ENCODE measurements around the gene TTC3. TPM values are rescaled to one million over a fixed set of nuclear protein-coding genes. Genes with fewer than 3 reads are reported as not detected.

The TTC3 gene
- total RNA-seq: 100 to 1,000 TPM in 4 of 5 experiments, 10 to 100 TPM in 1; 66.6 to 208 (median 154) TPM
- 100 to 1,000 TPM in 1 of 2 donors, 10 to 100 TPM in 1; 67.3 to 139 TPM for polyA plus RNA-seq
- 388 reads per million, percentile 97 among the genes with 10 or more reads in this experiment for total RNA-seq

GRCh38 chr21:37072988-37073416 lies at the start of gene TTC3, which contains the start of gene PIGP:
TSS of gene TTC3 (plus strand) at chr21:37073254. CDS start at chr21:37087258, 14,004 bp downstream.
TSS of gene PIGP (minus strand) at chr21:37073071. CDS start at chr21:37072515, 556 bp downstream.
- POLR2A ChIA-PET: interaction anchor here (0.9 to 1.8 kb wide), 4 partner anchors 26 to 491 kb away, joined by 3 to 11 read pairs (median 5); partner anchors contain the start of gene HLCS
- peak; percentile 79 for ATAC-seq
- peak; percentile 93 to 99 (median 97) for DNase-seq
- H3K27ac Mint-ChIP-seq: peak within 1 kb of the TSS; percentile 91 to 100 (median 97)
- Histone ChIP-seq H3K4me1 (ENCODE audit: control insufficient read depth in 2 of 2, insufficient read depth in 2 of 2, low read length in 2 of 2) (peaks cover 22 to 23% of the 10 kb centered on the region in 2 donors), H3K27me3 (ENCODE audit: control insufficient read depth in 2 of 2, insufficient read depth in 2 of 2, low read length in 2 of 2) (no peaks in the 10 kb centered on the region), H3K36me3 (ENCODE audit: control insufficient read depth in 2 of 3, insufficient read depth in 3 of 3, low read length in 3 of 3) (peaks cover 0 to 9% (median 0%) of the 10 kb centered on the region in 3 experiments), H3K27ac (ENCODE audit: low read depth, low read length) (peak within 1 kb of the TSS; percentile 97), H3K9me3 (ENCODE audit: control insufficient read depth in 2 of 3, low read length in 3 of 3) (no peaks in the 10 kb centered on the region), H3K4me3 (ENCODE audit: low read length) (peak within 1 kb of the TSS; percentile 76)
- peaks cover 0 to 6% (median 0%) of the 10 kb centered on the region in 5 donors for H3K27me3 Mint-ChIP-seq
- intact Hi-C loops (cut with micrococcal nuclease): loop anchor here (1.0 to 10.0 kb wide), 13 partner anchors 14 to 1734 kb away; partner anchors contain the start of genes DYRK1A (in 2 of the 2), HLCS (in 2 of the 2), VPS26C (in 2 of the 2) and DOP1B (in 1 of the 2)
- CTCF ChIA-PET: no interaction called here
- H3K36me3 Mint-ChIP-seq: peaks cover 3 to 16% (median 11%) of the 10 kb centered on the region in 5 donors
- H3K4me3 Mint-ChIP-seq: peak within 1 kb of the TSS; percentile 88 to 100 (median 98)
- peaks cover 0 to 4% (median 0%) of the 10 kb centered on the region in 11 donors for H3K9me3 Mint-ChIP-seq
- peaks cover 30 to 66% (median 59%) of the 10 kb centered on the region in 7 donors for H3K4me1 Mint-ChIP-seq

- Histone ChIP-seq H3K27me3 (ENCODE audit: control insufficient read depth in 2 of 2, insufficient read depth in 2 of 2, low read length in 2 of 2) (no peaks in the 10 kb centered on the region), H3K27ac (ENCODE audit: low read depth, low read length) (no peak overlapping the region), H3K4me3 (ENCODE audit: low read length) (no peak overlapping the region), H3K36me3 (ENCODE audit: control insufficient read depth in 2 of 3, insufficient read depth in 3 of 3, low read length in 3 of 3) (no peaks in the 10 kb centered on the region), H3K9me3 (ENCODE audit: control insufficient read depth in 2 of 3, low read length in 3 of 3) (no peaks in the 10 kb centered on the region), H3K4me1 (ENCODE audit: control insufficient read depth in 2 of 2, insufficient read depth in 2 of 2, low read length in 2 of 2) (no peaks in the 10 kb centered on the region)
- intact Hi-C loops (cut with micrococcal nuclease): no loop called here
- DNase-seq (no peak), ATAC-seq (no peak)
- ChIA-PET POLR2A (interaction anchor here (1.2 kb wide), 1 partner anchor 15 kb away, joined by 3 read pairs; no protein-coding TSS in a partner anchor), CTCF (interaction anchor here (1.4 kb wide), 1 partner anchor 17 kb away, joined by 4 read pairs; no protein-coding TSS in a partner anchor)
- Mint-ChIP-seq H3K4me1 (no peaks in the 10 kb centered on the region), H3K27ac (no peak overlapping the region), H3K4me3 (no peak overlapping the region), H3K27me3 (peaks cover 0 to 4% (median 0%) of the 10 kb centered on the region in 5 donors), H3K9me3 (peaks cover 0 to 3% (median 0%) of the 10 kb centered on the region in 11 donors), H3K36me3 (peaks cover 0 to 4% (median 0%) of the 10 kb centered on the region in 5 donors)
These were observed 46.6 kb upstream of the TTC3 start for GRCh38 chr21:37026499-37026898.

- no peak for ATAC-seq
- ChIA-PET CTCF (no interaction called here), POLR2A (no interaction called here)
- Histone ChIP-seq H3K9me3 (ENCODE audit: control insufficient read depth in 2 of 3, low read length in 3 of 3) (no peaks in the 10 kb centered on the region), H3K27ac (ENCODE audit: low read depth, low read length) (no peak overlapping the region), H3K27me3 (ENCODE audit: control insufficient read depth in 2 of 2, insufficient read depth in 2 of 2, low read length in 2 of 2) (no peaks in the 10 kb centered on the region), H3K4me1 (ENCODE audit: control insufficient read depth in 2 of 2, insufficient read depth in 2 of 2, low read length in 2 of 2) (no peaks in the 10 kb centered on the region), H3K4me3 (ENCODE audit: low read length) (no peak overlapping the region), H3K36me3 (ENCODE audit: control insufficient read depth in 2 of 3, insufficient read depth in 3 of 3, low read length in 3 of 3) (no peaks in the 10 kb centered on the region)
- intact Hi-C loops (cut with micrococcal nuclease): no loop called here
- H3K4me1 Mint-ChIP-seq: no peaks in the 10 kb centered on the region
- no peak overlapping the region for H3K4me3 Mint-ChIP-seq
- no peak for DNase-seq
- peaks cover 0 to 2% (median 0%) of the 10 kb centered on the region in 5 donors for H3K36me3 Mint-ChIP-seq
- no peaks in the 10 kb centered on the region for H3K9me3 Mint-ChIP-seq
- peaks cover 0 to 4% (median 0%) of the 10 kb centered on the region in 5 donors for H3K27me3 Mint-ChIP-seq
- H3K27ac Mint-ChIP-seq: no peak overlapping the region
These were observed 44.5 kb upstream of the TTC3 start for GRCh38 chr21:37028570-37028969.

GRCh38 chr21:37030864-37031263 lies 42.2 kb upstream of the TTC3 start:
- H3K4me1 ChIP-seq (ENCODE audit: control insufficient read depth in 2 of 2, insufficient read depth in 2 of 2, low read length in 2 of 2): no peaks in the 10 kb centered on the region
- H3K27ac ChIP-seq (ENCODE audit: low read depth, low read length): no peak overlapping the region
- no peak overlapping the region for H3K4me3 ChIP-seq (ENCODE audit: low read length)
- H3K9me3 Mint-ChIP-seq: no peaks in the 10 kb centered on the region
- DNase-seq: no peak
- no peaks in the 10 kb centered on the region for H3K36me3 ChIP-seq (ENCODE audit: control insufficient read depth in 2 of 3, insufficient read depth in 3 of 3, low read length in 3 of 3)
- intact Hi-C loops (cut with micrococcal nuclease): no loop called here
- no peaks in the 10 kb centered on the region for H3K4me1 Mint-ChIP-seq
- no peaks in the 10 kb centered on the region for H3K27me3 ChIP-seq (ENCODE audit: control insufficient read depth in 2 of 2, insufficient read depth in 2 of 2, low read length in 2 of 2)
- no peak for ATAC-seq
- no peaks in the 10 kb centered on the region for H3K36me3 Mint-ChIP-seq
- H3K27ac Mint-ChIP-seq: no peak overlapping the region
- H3K4me3 Mint-ChIP-seq: no peak overlapping the region
- H3K9me3 ChIP-seq (ENCODE audit: control insufficient read depth in 2 of 3, low read length in 3 of 3): no peaks in the 10 kb centered on the region
- POLR2A ChIA-PET: no interaction called here
- CTCF ChIA-PET: no interaction called here
- peaks cover 0 to 4% (median 0%) of the 10 kb centered on the region in 5 donors for H3K27me3 Mint-ChIP-seq

- CTCF ChIA-PET: no interaction called here
- POLR2A ChIA-PET: no interaction called here
- Histone ChIP-seq H3K36me3 (ENCODE audit: control insufficient read depth in 2 of 3, insufficient read depth in 3 of 3, low read length in 3 of 3) (no peaks in the 10 kb centered on the region), H3K27ac (ENCODE audit: low read depth, low read length) (no peak overlapping the region), H3K4me3 (ENCODE audit: low read length) (no peak overlapping the region), H3K9me3 (ENCODE audit: control insufficient read depth in 2 of 3, low read length in 3 of 3) (no peaks in the 10 kb centered on the region), H3K4me1 (ENCODE audit: control insufficient read depth in 2 of 2, insufficient read depth in 2 of 2, low read length in 2 of 2) (no peaks in the 10 kb centered on the region), H3K27me3 (ENCODE audit: control insufficient read depth in 2 of 2, insufficient read depth in 2 of 2, low read length in 2 of 2) (no peaks in the 10 kb centered on the region)
- H3K27me3 Mint-ChIP-seq: peaks cover 0 to 2% (median 0%) of the 10 kb centered on the region in 5 donors
- ATAC-seq: no peak
- H3K4me3 Mint-ChIP-seq: no peak overlapping the region
- no peaks in the 10 kb centered on the region for H3K4me1 Mint-ChIP-seq
- intact Hi-C loops (cut with micrococcal nuclease): no loop called here
- H3K36me3 Mint-ChIP-seq: no peaks in the 10 kb centered on the region
- H3K27ac Mint-ChIP-seq: no peak overlapping the region
- H3K9me3 Mint-ChIP-seq: no peaks in the 10 kb centered on the region
- DNase-seq: no peak
These were observed 40.8 kb upstream of the TTC3 start for GRCh38 chr21:37032293-37032692.

- Histone ChIP-seq H3K9me3 (ENCODE audit: control insufficient read depth in 2 of 3, low read length in 3 of 3) (no peaks in the 10 kb centered on the region), H3K36me3 (ENCODE audit: control insufficient read depth in 2 of 3, insufficient read depth in 3 of 3, low read length in 3 of 3) (no peaks in the 10 kb centered on the region), H3K4me3 (ENCODE audit: low read length) (no peak overlapping the region), H3K4me1 (ENCODE audit: control insufficient read depth in 2 of 2, insufficient read depth in 2 of 2, low read length in 2 of 2) (no peaks in the 10 kb centered on the region), H3K27ac (ENCODE audit: low read depth, low read length) (no peak overlapping the region), H3K27me3 (ENCODE audit: control insufficient read depth in 2 of 2, insufficient read depth in 2 of 2, low read length in 2 of 2) (no peaks in the 10 kb centered on the region)
- no peaks in the 10 kb centered on the region for H3K4me1 Mint-ChIP-seq
- ATAC-seq (no peak), DNase-seq (no peak)
- no peaks in the 10 kb centered on the region for H3K9me3 Mint-ChIP-seq
- no peak overlapping the region for H3K4me3 Mint-ChIP-seq
- ChIA-PET POLR2A (no interaction called here), CTCF (no interaction called here)
- H3K27ac Mint-ChIP-seq: no peak overlapping the region
- peaks cover 0 to 2% (median 0%) of the 10 kb centered on the region in 5 donors for H3K27me3 Mint-ChIP-seq
- intact Hi-C loops (cut with micrococcal nuclease): no loop called here
- no peaks in the 10 kb centered on the region for H3K36me3 Mint-ChIP-seq
These were observed 40.1 kb upstream of the TTC3 start for GRCh38 chr21:37032877-37033471.

All from naive thymus-derived CD4-positive, alpha-beta T cell (primary cell).